Upper lobe of right lung (tissue), 1 donor: Measurements from ENCODE around the gene MAMDC2. TPM values are rescaled to one million over a fixed set of nuclear protein-coding genes. Genes with fewer than 3 reads are reported as not detected.

Source experiments
- ATAC-seq: fragments of 200-7000 bp; cut with Tn5 transposase; one replicate; pipeline ENCODE4 v1.9.1; 2020; ENCODE audit warnings: mild to moderate bottlenecking, moderate library complexity
- DNase-seq: peaks from one replicate; pipeline ENCODE4 v3.0.0-alpha.2; 2020
- H3K27ac ChIP-seq: fragments of 200-600 bp; one replicate; pipeline ENCODE4 v1.8.0; 2022
- H3K27me3 ChIP-seq: fragments of 200-600 bp; one replicate; pipeline ENCODE4 v1.8.0; 2022; ENCODE audit warnings: mild to moderate bottlenecking
- H3K36me3 ChIP-seq: fragments of 200-600 bp; one replicate; pipeline ENCODE4 v1.8.0; 2022
- H3K4me1 ChIP-seq: fragments of 200-600 bp; one replicate; pipeline ENCODE4 v1.8.0; 2022
- H3K4me3 ChIP-seq: fragments of 200-600 bp; one replicate; pipeline ENCODE4 v1.8.0; 2022; ENCODE audit warnings: mild to moderate bottlenecking
- H3K9me3 ChIP-seq: fragments of 200-600 bp; one replicate; pipeline ENCODE4 v1.8.0; 2022
- intact Hi-C: fragments of 100-400 bp; cut with DNase I; formaldehyde crosslinking; loops from one replicate; pipeline ENCODE4 v1.11.0; 2022
- total RNA-seq: library from RNA; stranded (reverse); fragmentation: NEBNext Ultra II Directional; extraction: Animal tissue kit (Norgen Biotek cat#: 25700); gene quantifications from one replicate; pipeline ENCODE4 v1.2.1, GENCODE V29; 2021
- TF ChIP-seq, protein P1 (sequence below): fragments of 200-600 bp; IDR thresholded peaks from one replicate; pipeline ENCODE4 v1.8.0; 2022; ENCODE audit warnings: antibody characterized with exemption
- donor health status: DM: no; HTN: yes; CAD: no; lungs with severe emphysema.

MAMDC2 gene
- total RNA-seq, 1 donor from 2014 or later = 72.0 TPM

DNA sequence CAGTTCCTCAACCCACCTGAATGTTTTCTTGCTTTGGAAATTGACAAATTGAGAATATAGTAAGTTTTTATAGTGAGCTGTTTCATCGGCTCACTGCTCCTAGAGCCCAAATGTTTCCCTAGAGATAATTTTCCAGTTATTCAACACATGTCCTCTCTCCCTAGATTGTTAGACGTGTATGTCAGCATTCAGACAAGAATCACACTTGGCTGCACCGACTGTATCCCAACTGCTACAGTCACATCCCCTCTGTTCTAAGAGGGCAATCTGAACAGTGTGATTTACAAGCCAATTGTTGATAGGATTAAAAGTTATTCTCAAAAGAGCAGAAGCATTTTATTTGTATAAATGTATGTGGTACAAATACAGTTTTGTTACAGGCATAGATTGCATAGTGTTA is 93.9 kb downstream of the MAMDC2 start:
- ATAC-seq (no peak), DNase-seq (no peak)
- no peaks in the 10 kb centered on the region for H3K36me3 ChIP-seq
- no peaks in the 10 kb centered on the region for H3K9me3 ChIP-seq
- no peaks in the 10 kb centered on the region for H3K4me1 ChIP-seq
- intact Hi-C loops = no loop called here
- no peak overlapping the region for H3K4me3 ChIP-seq
- TF ChIP-seq, protein P1, sequence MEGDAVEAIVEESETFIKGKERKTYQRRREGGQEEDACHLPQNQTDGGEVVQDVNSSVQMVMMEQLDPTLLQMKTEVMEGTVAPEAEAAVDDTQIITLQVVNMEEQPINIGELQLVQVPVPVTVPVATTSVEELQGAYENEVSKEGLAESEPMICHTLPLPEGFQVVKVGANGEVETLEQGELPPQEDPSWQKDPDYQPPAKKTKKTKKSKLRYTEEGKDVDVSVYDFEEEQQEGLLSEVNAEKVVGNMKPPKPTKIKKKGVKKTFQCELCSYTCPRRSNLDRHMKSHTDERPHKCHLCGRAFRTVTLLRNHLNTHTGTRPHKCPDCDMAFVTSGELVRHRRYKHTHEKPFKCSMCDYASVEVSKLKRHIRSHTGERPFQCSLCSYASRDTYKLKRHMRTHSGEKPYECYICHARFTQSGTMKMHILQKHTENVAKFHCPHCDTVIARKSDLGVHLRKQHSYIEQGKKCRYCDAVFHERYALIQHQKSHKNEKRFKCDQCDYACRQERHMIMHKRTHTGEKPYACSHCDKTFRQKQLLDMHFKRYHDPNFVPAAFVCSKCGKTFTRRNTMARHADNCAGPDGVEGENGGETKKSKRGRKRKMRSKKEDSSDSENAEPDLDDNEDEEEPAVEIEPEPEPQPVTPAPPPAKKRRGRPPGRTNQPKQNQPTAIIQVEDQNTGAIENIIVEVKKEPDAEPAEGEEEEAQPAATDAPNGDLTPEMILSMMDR = no peak
- H3K27ac ChIP-seq = no peak overlapping the region
- H3K27me3 ChIP-seq = no peaks in the 10 kb centered on the region

DNA sequence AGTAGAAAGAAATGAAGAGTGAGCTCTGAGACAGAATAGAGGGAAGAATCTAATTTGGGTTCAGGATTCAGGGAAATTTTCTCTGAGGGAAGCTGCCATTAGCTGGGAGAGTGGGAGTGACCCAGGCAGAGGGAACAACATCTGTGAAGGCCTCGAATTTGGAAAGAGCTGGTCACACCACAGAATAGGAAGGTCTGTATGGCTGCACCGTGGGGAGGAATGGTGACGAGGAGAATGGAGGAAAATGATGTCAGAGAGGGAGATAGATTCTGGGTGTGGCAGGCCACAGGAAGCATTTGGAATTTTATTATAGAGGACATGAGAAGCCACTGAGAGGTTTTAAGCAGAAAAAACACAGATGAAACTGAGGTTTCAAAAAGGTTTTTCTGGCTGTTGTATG is 98.5 kb downstream of the MAMDC2 start:
- peaks cover under 1% of the 10 kb centered on the region for H3K36me3 ChIP-seq
- H3K27me3 ChIP-seq = no peaks in the 10 kb centered on the region
- ATAC-seq (no peak), DNase-seq (no peak)
- no peaks in the 10 kb centered on the region for H3K9me3 ChIP-seq
- no peak overlapping the region for H3K27ac ChIP-seq
- H3K4me3 ChIP-seq = no peak overlapping the region
- no peaks in the 10 kb centered on the region for H3K4me1 ChIP-seq
- TF ChIP-seq, protein P1 = no peak
- intact Hi-C loops = no loop called here

DNA sequence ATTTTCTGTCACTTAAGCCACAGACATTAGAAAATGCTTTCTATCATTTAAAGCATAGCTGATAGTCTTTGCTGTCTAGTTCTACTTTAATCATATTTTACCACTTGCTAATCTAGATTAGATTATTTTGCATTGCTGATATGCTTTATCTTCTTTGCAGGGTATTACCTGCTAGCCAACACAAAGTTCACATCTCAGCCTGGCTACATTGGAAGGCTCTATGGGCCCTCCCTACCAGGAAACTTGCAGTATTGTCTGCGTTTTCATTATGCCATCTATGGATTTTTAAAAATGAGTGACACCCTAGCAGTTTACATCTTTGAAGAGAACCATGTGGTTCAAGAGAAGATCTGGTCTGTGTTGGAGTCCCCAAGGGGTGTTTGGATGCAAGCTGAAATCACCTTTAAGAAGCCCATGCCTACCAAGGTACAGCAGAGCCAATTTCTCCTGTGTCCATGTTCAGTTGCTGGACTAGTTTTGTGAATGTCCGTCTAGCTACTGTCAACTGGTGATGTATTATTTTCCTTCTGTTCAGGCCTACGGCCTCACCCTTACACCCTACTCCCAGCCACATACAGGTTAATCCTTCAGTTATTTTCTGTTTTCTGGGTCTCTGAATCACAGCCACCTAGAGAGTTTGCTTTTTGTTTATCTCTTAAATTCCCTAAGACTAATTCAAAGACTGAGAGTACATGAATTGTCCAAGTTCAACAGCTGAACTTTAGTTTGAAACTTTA is 99.9 kb downstream of the MAMDC2 start:
- H3K9me3 ChIP-seq = no peaks in the 10 kb centered on the region
- ATAC-seq (no peak), DNase-seq (no peak)
- intact Hi-C loops = no loop called here
- no peaks in the 10 kb centered on the region for H3K27me3 ChIP-seq
- no peak overlapping the region for H3K4me3 ChIP-seq
- peaks cover 7% of the 10 kb centered on the region for H3K36me3 ChIP-seq
- no peaks in the 10 kb centered on the region for H3K4me1 ChIP-seq
- TF ChIP-seq, protein P1 = no peak
- no peak overlapping the region for H3K27ac ChIP-seq

DNA sequence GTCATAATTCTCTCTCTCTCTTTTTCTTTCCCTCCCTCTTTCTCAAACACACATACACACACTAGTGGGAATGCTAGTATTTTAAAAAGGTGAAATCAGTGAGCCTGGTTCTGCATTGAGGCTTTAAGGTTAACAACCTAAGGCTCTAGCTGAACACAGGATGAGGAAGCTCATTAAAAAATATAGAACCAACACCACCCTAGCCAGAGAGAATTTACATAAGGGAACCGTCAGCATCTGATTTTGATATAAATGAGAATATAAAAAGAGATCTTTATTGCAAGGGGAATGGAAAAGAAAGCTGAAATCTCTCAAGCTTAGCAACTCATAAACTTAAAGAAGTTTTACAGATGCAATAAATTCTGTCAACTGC is 100.5 kb downstream of the MAMDC2 start:
- no peak overlapping the region for H3K27ac ChIP-seq
- intact Hi-C loops = no loop called here
- H3K27me3 ChIP-seq = no peaks in the 10 kb centered on the region
- no peak overlapping the region for H3K4me3 ChIP-seq
- ATAC-seq = no peak
- H3K9me3 ChIP-seq = no peaks in the 10 kb centered on the region
- no peak for DNase-seq
- H3K36me3 ChIP-seq = peaks cover 7% of the 10 kb centered on the region
- TF ChIP-seq, protein P1 = no peak
- no peaks in the 10 kb centered on the region for H3K4me1 ChIP-seq

DNA sequence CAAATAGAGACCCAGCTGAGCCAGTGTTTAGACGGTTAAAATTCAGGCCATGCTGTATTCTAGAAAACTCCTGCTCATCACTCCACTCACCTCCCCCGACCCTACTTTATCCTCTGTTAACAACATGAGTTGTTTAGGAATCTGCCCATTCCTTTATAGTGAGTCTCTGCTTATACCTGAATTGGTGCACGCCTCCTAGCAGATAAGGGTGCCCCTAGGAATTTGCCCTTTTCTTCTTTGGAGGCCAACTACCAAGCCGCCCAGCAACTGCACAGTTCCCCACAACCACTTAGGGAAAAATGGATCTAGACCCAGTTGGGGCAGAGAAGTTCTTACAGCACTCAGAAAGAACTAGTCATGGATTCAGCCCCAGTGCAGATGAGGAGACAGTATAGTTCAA is 102.3 kb downstream of the MAMDC2 start:
- no peaks in the 10 kb centered on the region for H3K9me3 ChIP-seq
- H3K4me3 ChIP-seq = no peak overlapping the region
- H3K27me3 ChIP-seq = no peaks in the 10 kb centered on the region
- no peak overlapping the region for H3K27ac ChIP-seq
- intact Hi-C loops = no loop called here
- no peaks in the 10 kb centered on the region for H3K4me1 ChIP-seq
- no peak for DNase-seq
- TF ChIP-seq, protein P1 = no peak
- peaks cover 7% of the 10 kb centered on the region for H3K36me3 ChIP-seq
- no peak for ATAC-seq

DNA sequence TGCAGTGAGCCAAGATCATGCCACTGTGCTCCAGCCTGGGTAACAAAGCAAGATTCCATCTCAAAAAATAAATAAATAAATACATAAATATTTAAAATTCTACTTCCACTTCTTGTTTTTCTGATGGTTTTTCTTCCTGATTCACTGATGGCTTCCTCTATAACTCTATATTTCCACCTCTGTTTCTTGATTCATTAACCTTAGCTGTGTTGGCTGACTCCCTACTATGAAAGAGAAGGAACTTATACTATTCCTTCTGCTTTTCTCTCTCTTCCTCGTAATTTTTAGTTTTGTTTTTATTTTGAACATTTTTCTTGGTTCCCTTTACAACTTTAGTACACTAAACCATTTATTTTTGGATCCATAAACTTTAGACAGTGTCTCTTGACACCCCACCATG is 103.5 kb downstream of the MAMDC2 start:
- no peak for ATAC-seq

More for the DNA sequence above, 103.5 kb downstream of the MAMDC2 start:
- Histone ChIP-seq H3K4me3 (no peak overlapping the region), H3K4me1 (no peaks in the 10 kb centered on the region), H3K9me3 (no peaks in the 10 kb centered on the region), H3K27ac (no peak overlapping the region), H3K36me3 (peaks cover 7% of the 10 kb centered on the region), H3K27me3 (no peaks in the 10 kb centered on the region)
- no peak for DNase-seq
- intact Hi-C loops = no loop called here
- TF ChIP-seq, protein P1 = no peak
